ENCODE data around the gene SMAP1. TPM values are rescaled to one million over a fixed set of nuclear protein-coding genes. Genes with fewer than 3 reads are reported as not detected.

SMAP1 gene
- total RNA-seq, 1 experiment from 2014 or later, result 36.1 TPM

- Mint-ChIP-seq H3K9me3 (ENCODE audit: unreplicated experiment) (no peaks in the 10 kb centered on the region), H3K27me3 (ENCODE audit: insufficient read depth, unreplicated experiment) (no peaks in the 10 kb centered on the region), H3K4me3 (ENCODE audit: unreplicated experiment) (no peak overlapping the region), H3K27ac (ENCODE audit: unreplicated experiment) (no peak overlapping the region), H3K36me3 (ENCODE audit: insufficient read depth, unreplicated experiment) (no peaks in the 10 kb centered on the region), H3K4me1 (ENCODE audit: low read depth, unreplicated experiment) (no peaks in the 10 kb centered on the region)
- Histone ChIP-seq H3K27me3 (replicated peaks; ENCODE audit: control insufficient read depth, insufficient read depth, low read length) (no peaks in the 10 kb centered on the region), H3K4me3 (ENCODE audit: low read depth, low read length) (no peak overlapping the region), H3K4me1 (peaks cover 5% of the 10 kb centered on the region; the same call in 1 of the 2 replicates), H3K36me3 (ENCODE audit: control insufficient read depth, insufficient read depth, low read length) (peaks cover 2% of the 10 kb centered on the region; the same call in 1 of the 2 replicates), H3K9me3 (no peaks in the 10 kb centered on the region)
- DNase-seq, result no peak
- no peak for TF ChIP-seq CTCF (IDR thresholded peaks at IDR 0.05; ENCODE audit: insufficient read depth in 1 of 2, low read depth in 1 of 2, low read length in 1 of 2, severe bottlenecking in 1 of 2, unreplicated experiment in 1 of 2)
- ChIA-PET POLR2A (no interaction called here), CTCF (no interaction called here)
- intact Hi-C loops (cut with micrococcal nuclease; ENCODE audit: unreplicated experiment), result no loop called here
- BruUV-seq (replicated peaks), result no TSS peak
Observed at GRCh38 chr6:70846207-70846835, 178.6 kb downstream of the SMAP1 start.

GRCh38 chr6:70847106-70848084 is 179.7 kb downstream of the SMAP1 start:
- intact Hi-C loops (cut with micrococcal nuclease; ENCODE audit: unreplicated experiment), result no loop called here
- no peaks in the 10 kb centered on the region for H3K27me3 Mint-ChIP-seq (ENCODE audit: insufficient read depth, unreplicated experiment)
- Histone ChIP-seq H3K27me3 (replicated peaks; ENCODE audit: control insufficient read depth, insufficient read depth, low read length) (no peaks in the 10 kb centered on the region), H3K4me1 (peaks cover 5% of the 10 kb centered on the region; the same call in 1 of the 2 replicates), H3K4me3 (ENCODE audit: low read depth, low read length) (no peak overlapping the region), H3K36me3 (ENCODE audit: control insufficient read depth, insufficient read depth, low read length) (peaks cover 2% of the 10 kb centered on the region; the same call in 1 of the 2 replicates), H3K9me3 (no peaks in the 10 kb centered on the region)
- no peaks in the 10 kb centered on the region for H3K4me1 Mint-ChIP-seq (ENCODE audit: low read depth, unreplicated experiment)
- H3K36me3 Mint-ChIP-seq (ENCODE audit: insufficient read depth, unreplicated experiment), result peaks cover under 1% of the 10 kb centered on the region
- no peaks in the 10 kb centered on the region for H3K9me3 Mint-ChIP-seq (ENCODE audit: unreplicated experiment)
- H3K4me3 Mint-ChIP-seq (ENCODE audit: unreplicated experiment), result no peak overlapping the region
- no peak for TF ChIP-seq CTCF (IDR thresholded peaks at IDR 0.05; ENCODE audit: insufficient read depth in 1 of 2, low read depth in 1 of 2, low read length in 1 of 2, severe bottlenecking in 1 of 2, unreplicated experiment in 1 of 2)
- no peak overlapping the region for H3K27ac Mint-ChIP-seq (ENCODE audit: unreplicated experiment)
- DNase-seq, result no peak
- CTCF ChIA-PET, result no interaction called here
- BruUV-seq (replicated peaks), result no TSS peak
- POLR2A ChIA-PET, result no interaction called here

- H3K4me3 ChIP-seq (ENCODE audit: low read depth, low read length), result no peak overlapping the region
- no peaks in the 10 kb centered on the region for H3K27me3 ChIP-seq (replicated peaks; ENCODE audit: control insufficient read depth, insufficient read depth, low read length)
- POLR2A ChIA-PET, result no interaction called here
- no peak for TF ChIP-seq CTCF (IDR thresholded peaks at IDR 0.05; ENCODE audit: insufficient read depth in 1 of 2, low read depth in 1 of 2, low read length in 1 of 2, severe bottlenecking in 1 of 2, unreplicated experiment in 1 of 2)
- peaks cover 2% of the 10 kb centered on the region; the same call in 1 of the 2 replicates for H3K36me3 ChIP-seq (ENCODE audit: control insufficient read depth, insufficient read depth, low read length)
- H3K27me3 Mint-ChIP-seq (ENCODE audit: insufficient read depth, unreplicated experiment), result no peaks in the 10 kb centered on the region
- peaks cover 6% of the 10 kb centered on the region for H3K36me3 Mint-ChIP-seq (ENCODE audit: insufficient read depth, unreplicated experiment)
- CTCF ChIA-PET, result no interaction called here
- no peaks in the 10 kb centered on the region for H3K4me1 Mint-ChIP-seq (ENCODE audit: low read depth, unreplicated experiment)
- no peak for DNase-seq
- peaks cover 5% of the 10 kb centered on the region; the same call in 1 of the 2 replicates for H3K4me1 ChIP-seq
- no peak overlapping the region for H3K27ac Mint-ChIP-seq (ENCODE audit: unreplicated experiment)
- H3K4me3 Mint-ChIP-seq (ENCODE audit: unreplicated experiment), result no peak overlapping the region
- no peaks in the 10 kb centered on the region for H3K9me3 Mint-ChIP-seq (ENCODE audit: unreplicated experiment)
- intact Hi-C loops (cut with micrococcal nuclease; ENCODE audit: unreplicated experiment), result no loop called here
- no TSS peak for BruUV-seq (replicated peaks)
- H3K9me3 ChIP-seq, result no peaks in the 10 kb centered on the region
Observed at GRCh38 chr6:70849348-70850069, 181.8 kb downstream of the SMAP1 start.

Data from Caco-2 (cell line).